K562 (cell line): Measurements from ENCODE around the gene SSH3. TPM values are rescaled to one million over a fixed set of nuclear protein-coding genes. Genes with fewer than 3 reads are reported as not detected.

Experiments
- ATAC-seq: fragments of 200-7000 bp; cut with Tn5 transposase; 3 replicates; pipeline ENCODE4 v1.9.1; 2020; ENCODE audit warnings: moderate library complexity
- BruUV-seq: library from RNA; stranded (reverse); fragments of 400-500 nt; replicated peaks from 2 replicates; lab custom pipeline; 2021; lab: Mats Ljungman, UMichigan
- CTCF ChIA-PET: fragments of 300-600 bp; formaldehyde crosslinking; extraction: SDS; loops from one replicate; lab custom pipeline; 2021; ENCODE audit warnings: low intra/inter-chr PET ratio; lab: Yijun Ruan, JAX
- POLR2A ChIA-PET: fragments of 300-600, 350-650 bp; sonication (Branson Sonifier 250); formaldehyde crosslinking; extraction: SDS; loops from one replicate; lab custom pipeline; 2021; ENCODE audit warnings: antibody characterized with exemption, inconsistent platforms; lab: Yijun Ruan, JAX
- DNase-seq, 4 experiments: peaks; one replicate each; pipeline versions ENCODE4 v3.0.0 to v3.0.0-alpha.2; 2011 to 2018; ENCODE audit warnings: low spot score in 3 of 4, mixed read lengths in 3 of 4; ENCODE audit errors: extremely low read depth in 1 of 4
- FAIRE-seq: peaks from 2 replicates; lab custom pipeline; 2011; peaks lifted over from hg19 to GRCh38; lab: Jason Lieb, UNC
- H2AFZ ChIP-seq: 2 replicates; pipeline ENCODE4 v1.6.0; 2011; ENCODE audit warnings: low read depth, low read length, control low read depth, inconsistent platforms
- H3K27ac ChIP-seq: fragments of 200-600 bp; 3 replicates; pipeline ENCODE4 v1.8.0; 2011; ENCODE audit warnings: low read depth, mild to moderate bottlenecking, control low read depth, inconsistent platforms, low read length, moderate library complexity, mixed read lengths; ENCODE audit errors: extremely low read depth
- H3K27me3 ChIP-seq, 2 experiments: fragments of 300-600 bp in 1 of 2; 2 replicates in 1 of 2; 3 replicates in 1 of 2; pipeline versions ENCODE4 v1.6.0 to v1.8.0; 2011; ENCODE audit warnings: inconsistent platforms in 2 of 2, low read length in 2 of 2, mild to moderate bottlenecking in 1 of 2, mixed read lengths in 1 of 2, moderate library complexity in 1 of 2; ENCODE audit not compliant: control insufficient read depth in 2 of 2, insufficient read depth in 2 of 2
- H3K36me3 ChIP-seq: fragments of 300-600 bp; 3 replicates; pipeline ENCODE4 v1.8.0; 2011; ENCODE audit warnings: mild to moderate bottlenecking, low read length, inconsistent platforms; ENCODE audit not compliant: control insufficient read depth, insufficient read depth
- H3K4me1 ChIP-seq, 2 experiments: fragments of 200-600 bp in 1 of 2; replicated peaks in 1 of 2; 2 replicates in 1 of 2; 3 replicates in 1 of 2; pipeline versions ENCODE4 v1.5.1 to v1.8.0; 2011; ENCODE audit warnings: inconsistent platforms in 2 of 2, low read length in 2 of 2, mild to moderate bottlenecking in 1 of 2, mixed read lengths in 1 of 2, moderate library complexity in 1 of 2; ENCODE audit not compliant: control insufficient read depth in 2 of 2, insufficient read depth in 2 of 2
- H3K4me2 ChIP-seq: 2 replicates; pipeline ENCODE4 v1.6.1; 2011; ENCODE audit warnings: low read length, control low read depth, inconsistent platforms, mixed read lengths; ENCODE audit not compliant: insufficient read depth
- H3K4me3 ChIP-seq: fragments of 200-600 bp; sonication (generic), shearing (Covaris generic); 2 replicates; pipeline ENCODE4 v1.5.1; 2016; ENCODE audit warnings: control low read depth, inconsistent platforms
- H3K79me2 ChIP-seq: fragments of 200-600 bp; 3 replicates; pipeline ENCODE4 v1.8.0; 2011; ENCODE audit warnings: low read length, inconsistent platforms; ENCODE audit not compliant: control insufficient read depth, insufficient read depth
- H3K9ac ChIP-seq, 2 experiments: 2 replicates each; pipeline versions ENCODE4 v1.6.0 to v1.6.1; 2011; ENCODE audit warnings: low read depth in 2 of 2, low read length in 2 of 2, control low read depth in 1 of 2, inconsistent platforms in 1 of 2, mild to moderate bottlenecking in 1 of 2, mixed read lengths in 1 of 2; ENCODE audit not compliant: insufficient read depth in 1 of 2
- H3K9me1 ChIP-seq: one replicate; pipeline ENCODE4 v1.6.0; 2011; ENCODE audit warnings: inconsistent platforms, mild to moderate bottlenecking, low read length, moderate library complexity; ENCODE audit not compliant: control insufficient read depth, insufficient read depth
- H3K9me3 ChIP-seq: replicated peaks from 2 replicates; pipeline ENCODE4 v1.5.1; 2011; ENCODE audit warnings: low read depth, low read length, inconsistent platforms; ENCODE audit not compliant: control insufficient read depth, insufficient read depth
- H4K20me1 ChIP-seq: replicated peaks from 2 replicates; pipeline ENCODE4 v1.6.1; 2011; ENCODE audit warnings: low read length, inconsistent platforms, mixed read lengths; ENCODE audit not compliant: control insufficient read depth, insufficient read depth
- HNRNPL ChIP-seq: fragments of 200-400 bp; formaldehyde crosslinking; IDR thresholded peaks from 2 replicates; pipeline ENCODE4 v1.6.1; 2017; ENCODE audit warnings: low read depth, mild to moderate bottlenecking, low read length
- POLR2G ChIP-seq: fragments of 200-400 bp; formaldehyde crosslinking; IDR thresholded peaks from 2 replicates; pipeline ENCODE4 v1.6.1; 2017; ENCODE audit warnings: low read depth, mild to moderate bottlenecking, antibody characterized with exemption, low read length, moderate library complexity
- RBFOX2 ChIP-seq: fragments of 200-400 bp; formaldehyde crosslinking; IDR thresholded peaks from 2 replicates; pipeline ENCODE4 v1.6.1; 2017; ENCODE audit warnings: low read depth, mild to moderate bottlenecking, low read length, moderate library complexity
- ZNF592 ChIP-seq: fragments of 450-650 bp; IDR thresholded peaks from 2 replicates; pipeline ENCODE4 v1.6.1; 2017; ENCODE audit warnings: antibody characterized with exemption, mild to moderate bottlenecking
- WGBS: fragments of 100-300 bp; shearing (Covaris generic); methylation state at CpG from one replicate; pipeline ENCODE4 v1.1.6; 2016; ENCODE audit warnings: low coverage, mixed read lengths; ENCODE audit not compliant: insufficient coverage; ENCODE audit errors: missing lambda C conversion rate; 5-methylcytosine and 5-hydroxymethylcytosine counted together
- in situ Hi-C: fragments of 300-500 bp; cut with MboI; formaldehyde crosslinking; loops from 4 replicates; pipeline ENCODE4 v1.15.0; 2018; ENCODE audit warnings: inconsistent platforms, mixed read lengths
- intact Hi-C: fragments of 100-400 bp; cut with micrococcal nuclease; formaldehyde crosslinking; loops from 2 replicates; pipeline ENCODE4 v1.14.2; 2022
- polyA plus RNA-seq, 8 experiments: library from polyadenylated mRNA; depleted of rRNA in 4 of 8; stranded (reverse) in 5 of 8; unstranded in 3 of 8; fragments of >200 nt; fragmentation: Nextera tagmentation in 2 of 8; fragmentation: Illumina TruSeq in 1 of 8; extraction: Ambion mirVana in 2 of 8; extraction: Trizol in 1 of 8; gene quantifications; 2 replicates each; pipeline versions ENCODE4 v1.2.1 to v1.2.3, GENCODE V29; 2011 to 2014; ENCODE audit warnings: inconsistent platforms in 1 of 8, missing spikeins in 1 of 8
- total RNA-seq, 7 experiments: library from RNA; depleted of rRNA in 6 of 7; stranded (reverse); fragments of >200 nt in 6 of 7; fragmentation: Illumina TruSeq in 2 of 7; extraction: Trizol in 2 of 7; gene quantifications; 2 replicates each; pipeline versions ENCODE4 v1.2.1 to v1.2.3, GENCODE V29; 2011 to 2021; ENCODE audit warnings: low replicate concordance in 1 of 7

SSH3 gene
- total and polyA plus RNA-seq, 9 of the 15 experiments (the other 6 are each of a cell fraction or from before 2014, with no cell fraction given): 0.07 to 1.0 (median 0.24) TPM; not detected in 3

- Histone ChIP-seq H3K79me2 (no peaks in the 10 kb centered on the region), H3K4me1 (peaks cover 0 to 35% of the 10 kb centered on the region in 2 experiments; a peak in 2 of 5 replicates), H3K27me3 (no peaks in the 10 kb centered on the region), H4K20me1 (no peaks in the 10 kb centered on the region), H3K9ac (no peak overlapping the region), H3K9me3 (no peaks in the 10 kb centered on the region), H3K9me1 (no peaks in the 10 kb centered on the region), H3K4me2 (no peak overlapping the region), H2AFZ (no peak overlapping the region), H3K27ac (no peak overlapping the region), H3K36me3 (peaks cover 52% of the 10 kb centered on the region; the same call in 2 of the 3 replicates), H3K4me3 (no peak overlapping the region)
- no peak for FAIRE-seq
- 90% methylated on average over 27 of the region's 28 CpGs for WGBS
- no TSS peak for BruUV-seq
- ATAC-seq: no peak
- in situ Hi-C loops: no loop called here
- DNase-seq: no peak
- ChIA-PET CTCF (no interaction called here), POLR2A (interaction anchor here (0.6 to 2.1 kb wide), 2 partner anchors 13 to 21 kb away, joined by 4 to 10 read pairs; no protein-coding TSS in a partner anchor)
- intact Hi-C loops: no loop called here
- TF ChIP-seq HNRNPL (0 out of 2 replicates have a peak, but pooled peaks have one; percentile 47), ZNF592 (no peak), RBFOX2 (peak; percentile 9; the same call in 1 of the 2 replicates), POLR2G (0 out of 2 replicates have a peak, but pooled peaks have one; percentile 42)
Observed at GRCh38 chr11:67301313-67301921, 1.9 kb upstream of the SSH3 start.
